Tibial nerve (tissue), 4 donors: ENCODE results near the gene ZCCHC7.

Source experiments
- EP300 ChIP-seq, 2 donors: sonication (generic); formaldehyde crosslinking; IDR thresholded peaks; one replicate each; pipeline ENCODE4 v1.6.1; 2017; ENCODE audit warnings: antibody characterized with exemption in 2 of 2, mild to moderate bottlenecking in 1 of 2
- POLR2A ChIP-seq, 2 donors: fragments of 450-650 bp; IDR thresholded peaks; one replicate each; pipeline ENCODE4 v1.6.1; 2017; ENCODE audit warnings: antibody characterized with exemption in 2 of 2, mild to moderate bottlenecking in 2 of 2, moderate library complexity in 2 of 2
- TF ChIP-seq, protein P1 (sequence below), 5 experiments: fragments of 200-600 bp in 3 of 5; fragments of 450-650 bp in 2 of 5; sonication (generic) in 3 of 5; IDR thresholded peaks; one replicate each; pipeline ENCODE4 v1.5.1; 2016 to 2019; ENCODE audit warnings: antibody characterized with exemption in 5 of 5, mild to moderate bottlenecking in 3 of 5, moderate library complexity in 2 of 5

- TF ChIP-seq, protein P1, sequence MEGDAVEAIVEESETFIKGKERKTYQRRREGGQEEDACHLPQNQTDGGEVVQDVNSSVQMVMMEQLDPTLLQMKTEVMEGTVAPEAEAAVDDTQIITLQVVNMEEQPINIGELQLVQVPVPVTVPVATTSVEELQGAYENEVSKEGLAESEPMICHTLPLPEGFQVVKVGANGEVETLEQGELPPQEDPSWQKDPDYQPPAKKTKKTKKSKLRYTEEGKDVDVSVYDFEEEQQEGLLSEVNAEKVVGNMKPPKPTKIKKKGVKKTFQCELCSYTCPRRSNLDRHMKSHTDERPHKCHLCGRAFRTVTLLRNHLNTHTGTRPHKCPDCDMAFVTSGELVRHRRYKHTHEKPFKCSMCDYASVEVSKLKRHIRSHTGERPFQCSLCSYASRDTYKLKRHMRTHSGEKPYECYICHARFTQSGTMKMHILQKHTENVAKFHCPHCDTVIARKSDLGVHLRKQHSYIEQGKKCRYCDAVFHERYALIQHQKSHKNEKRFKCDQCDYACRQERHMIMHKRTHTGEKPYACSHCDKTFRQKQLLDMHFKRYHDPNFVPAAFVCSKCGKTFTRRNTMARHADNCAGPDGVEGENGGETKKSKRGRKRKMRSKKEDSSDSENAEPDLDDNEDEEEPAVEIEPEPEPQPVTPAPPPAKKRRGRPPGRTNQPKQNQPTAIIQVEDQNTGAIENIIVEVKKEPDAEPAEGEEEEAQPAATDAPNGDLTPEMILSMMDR (IDR thresholded peaks at IDR 0.05): no peak
- TF ChIP-seq POLR2A (IDR thresholded peaks at IDR 0.05) (no peak), EP300 (IDR thresholded peaks at IDR 0.05) (no peak)
These were observed 89.3 kb downstream of the ZCCHC7 start for GRCh38 chr9:37209431-37210386.
